Adrenal gland (tissue), 12 donors: ENCODE results near the gene ZFR2. TPM values are rescaled to one million over a fixed set of nuclear protein-coding genes. Genes with fewer than 3 reads are reported as not detected.

Source experiments
- DNase-seq, 7 donors: peaks; one replicate each; pipeline ENCODE4 v3.0.0-alpha.2; 2019 to 2020
- H3K27ac ChIP-seq, 5 donors: fragments of 200-600 bp; sonication (generic) in 4 of 5; 1 replicate in 3 of 5; 2 replicates in 2 of 5; pipeline versions ENCODE4 v1.5.1 to v1.8.0; 2016 to 2020; ENCODE audit warnings: mild to moderate bottlenecking in 1 of 5
- H3K27me3 ChIP-seq: fragments of 200-600 bp; 2 replicates; pipeline ENCODE4 v1.8.0; 2021
- H3K36me3 ChIP-seq, 2 donors: fragments of 200-600 bp; replicated peaks in 1 of 2; 1 replicate in 1 of 2; 2 replicates in 1 of 2; pipeline versions ENCODE4 v1.5.1 to v1.8.0; 2018 to 2022
- H3K4me1 ChIP-seq, 2 donors: fragments of 200-600 bp; replicated peaks in 1 of 2; 1 replicate in 1 of 2; 2 replicates in 1 of 2; pipeline versions ENCODE4 v1.5.1 to v1.8.0; 2018 to 2021
- H3K4me3 ChIP-seq, 4 donors: fragments of 200-600 bp; sonication (generic) in 3 of 4; one replicate each; pipeline ENCODE4 v1.5.1; 2016 to 2018
- H3K9me3 ChIP-seq, 3 donors: fragments of 200-600 bp; sonication (generic) in 1 of 3; replicated peaks in 1 of 3; 1 replicate in 2 of 3; 2 replicates in 1 of 3; pipeline versions ENCODE4 v1.5.1 to v1.8.0; 2016 to 2021
- CTCF ChIP-seq, 6 experiments: fragments of 450-650 bp in 4 of 6; fragments of 200-600 bp in 2 of 6; sonication (generic) in 1 of 6; IDR thresholded peaks; 1 replicate in 5 of 6; 2 replicates in 1 of 6; pipeline versions ENCODE4 v1.5.1 to v1.8.0; 2016 to 2021; ENCODE audit warnings: antibody characterized with exemption in 6 of 6, mild to moderate bottlenecking in 2 of 6, moderate library complexity in 1 of 6
- POLR2A ChIP-seq, 2 donors: fragments of 450-650 bp; IDR thresholded peaks; one replicate each; pipeline ENCODE4 v1.6.1; 2017; ENCODE audit warnings: antibody characterized with exemption in 2 of 2, mild to moderate bottlenecking in 2 of 2, moderate library complexity in 1 of 2
- whole genome bisulfite sequencing, 4 donors: extraction: QIAGEN DNeasy Blood & Tissue Kit in 2 of 4; methylation state at CpG; one replicate each; pipeline versions ENCODE4 v1.1.5 to v1.1.7; 2013 to 2017; 5-methylcytosine and 5-hydroxymethylcytosine counted together
- intact Hi-C, 2 donors: fragments of 100-400 bp; cut with DNase I; formaldehyde crosslinking; loops; one replicate each; pipeline versions ENCODE4 v1.14.1 to v1.15.0; 2022 to 2023
- polyA plus RNA-seq, 3 donors: library from polyadenylated mRNA; stranded (reverse); fragments of 200-250 nt in 2 of 3; fragments of 350-450 nt in 1 of 3; fragmentation: Illumina TruSeq in 1 of 3; extraction: RNeasy Lipid Tissue Mini Kit (QIAGEN cat#74804) in 1 of 3; gene quantifications; one replicate each; pipeline ENCODE4 v1.2.3, GENCODE V29; 2013 to 2014
- total RNA-seq, 9 donors: library from RNA; depleted of rRNA in 4 of 9; stranded (reverse); fragments of >200 nt in 4 of 9; fragments of 120-200 nt in 1 of 9; fragmentation: NEBNext Ultra II Directional in 1 of 9; extraction: Animal tissue kit (Norgen Biotek cat#: 25700) in 1 of 9; gene quantifications; one replicate each; pipeline versions ENCODE4 v1.1.0 to v1.2.4, GENCODE V29; 2013 to 2023
- donor health status: healthy with polysubstance abuse.
- donor health status: Bipolar disorder and iron deficiency.
- donor health status: DM: yes; HTN: yes; CAD: no.
- donor health status: DM: no; HTN: no; CAD: no.
- donor health status: DM: no; HTN: no; CAD: no.
- donor health status: DM: yes; HTN: yes; CAD: no.

The ZFR2 gene
- total and polyA plus RNA-seq, 12 donors, result 0.19 to 13.2 (median 1.7) TPM; not detected in 3

- no peaks in the 10 kb centered on the region for H3K9me3 ChIP-seq
- H3K4me1 ChIP-seq, result no peaks in the 10 kb centered on the region
- 26 to 39% (median 34%) methylated on average over 9 to 23 of the region's 23 CpGs for WGBS, 4 donors
- H3K27ac ChIP-seq, result no peak within 1 kb of the TSS
- intact Hi-C loops, result no loop called here
- TF ChIP-seq POLR2A (IDR thresholded peaks at IDR 0.05) (no peak), CTCF (IDR thresholded peaks at IDR 0.05) (no peak)
- no peak within 1 kb of the TSS for H3K4me3 ChIP-seq
- DNase-seq, result no peak
- H3K36me3 ChIP-seq, result peaks cover 0 to 10% of the 10 kb centered on the region in 2 donors
- no peaks in the 10 kb centered on the region for H3K27me3 ChIP-seq
Measured at GRCh38 chr19:3771906-3772455, 96.9 kb downstream of the ZFR2 start, which contains the start of gene RAX2. Gene RAX2 (minus strand): TSS chr19:3772228. CDS start chr19:3771742, 486 bp downstream.

DNA sequence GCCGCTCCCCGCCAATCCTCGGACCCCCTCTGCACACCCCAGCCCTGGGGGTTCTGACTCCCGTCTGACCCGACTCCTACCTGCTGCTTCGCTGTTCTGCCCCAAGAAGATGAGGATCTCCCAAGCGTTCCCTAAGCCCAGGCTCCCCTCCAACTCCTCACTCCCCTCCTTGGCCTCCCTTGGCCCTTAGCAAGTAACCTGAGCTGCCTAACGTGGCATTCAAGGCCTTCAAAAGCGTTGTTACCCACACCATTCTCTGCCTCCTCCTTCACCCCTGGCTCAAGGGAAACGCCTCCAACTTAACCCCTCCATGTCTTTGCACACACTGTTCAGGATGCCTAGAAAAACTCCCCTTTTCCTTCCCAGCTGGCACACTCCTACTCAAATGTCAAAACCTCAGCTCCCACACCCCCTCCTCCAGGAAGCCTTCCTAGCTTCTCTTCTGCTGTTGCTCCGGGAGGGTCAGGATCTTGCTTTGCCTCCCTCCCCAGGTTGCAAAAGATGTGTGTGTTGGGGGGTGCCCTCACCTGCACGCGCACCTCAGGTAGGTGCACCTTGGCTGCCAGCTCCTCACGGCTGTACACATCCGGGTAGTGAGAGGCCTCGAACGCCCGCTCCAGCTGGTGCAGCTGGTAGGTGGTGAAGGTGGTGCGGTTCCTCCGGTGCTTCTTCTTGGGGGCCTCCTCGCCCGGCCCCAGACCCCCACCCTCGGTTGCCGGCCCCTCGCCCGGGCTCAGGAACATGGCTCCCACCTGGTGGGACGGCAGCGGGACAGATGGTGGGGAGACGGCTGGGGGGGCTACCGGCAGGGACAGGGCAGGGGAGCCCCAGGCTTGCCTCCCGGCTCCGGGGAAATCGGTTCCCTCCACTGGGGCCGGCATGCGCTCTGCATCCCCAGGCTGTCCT lies 97.6 kb downstream of the ZFR2 start:
- TF ChIP-seq CTCF (IDR thresholded peaks at IDR 0.05) (no peak), POLR2A (IDR thresholded peaks at IDR 0.05) (no peak)
- Histone ChIP-seq H3K27ac (no peak overlapping the region), H3K27me3 (no peaks in the 10 kb centered on the region), H3K9me3 (no peaks in the 10 kb centered on the region), H3K4me1 (no peaks in the 10 kb centered on the region), H3K4me3 (no peak overlapping the region), H3K36me3 (peaks cover 0 to 17% of the 10 kb centered on the region in 2 donors)
- intact Hi-C loops, result no loop called here
- no peak for DNase-seq
- WGBS, 4 donors, result 71 to 80% (median 75%) methylated on average over 21 to 35 of the region's 35 CpGs

DNA sequence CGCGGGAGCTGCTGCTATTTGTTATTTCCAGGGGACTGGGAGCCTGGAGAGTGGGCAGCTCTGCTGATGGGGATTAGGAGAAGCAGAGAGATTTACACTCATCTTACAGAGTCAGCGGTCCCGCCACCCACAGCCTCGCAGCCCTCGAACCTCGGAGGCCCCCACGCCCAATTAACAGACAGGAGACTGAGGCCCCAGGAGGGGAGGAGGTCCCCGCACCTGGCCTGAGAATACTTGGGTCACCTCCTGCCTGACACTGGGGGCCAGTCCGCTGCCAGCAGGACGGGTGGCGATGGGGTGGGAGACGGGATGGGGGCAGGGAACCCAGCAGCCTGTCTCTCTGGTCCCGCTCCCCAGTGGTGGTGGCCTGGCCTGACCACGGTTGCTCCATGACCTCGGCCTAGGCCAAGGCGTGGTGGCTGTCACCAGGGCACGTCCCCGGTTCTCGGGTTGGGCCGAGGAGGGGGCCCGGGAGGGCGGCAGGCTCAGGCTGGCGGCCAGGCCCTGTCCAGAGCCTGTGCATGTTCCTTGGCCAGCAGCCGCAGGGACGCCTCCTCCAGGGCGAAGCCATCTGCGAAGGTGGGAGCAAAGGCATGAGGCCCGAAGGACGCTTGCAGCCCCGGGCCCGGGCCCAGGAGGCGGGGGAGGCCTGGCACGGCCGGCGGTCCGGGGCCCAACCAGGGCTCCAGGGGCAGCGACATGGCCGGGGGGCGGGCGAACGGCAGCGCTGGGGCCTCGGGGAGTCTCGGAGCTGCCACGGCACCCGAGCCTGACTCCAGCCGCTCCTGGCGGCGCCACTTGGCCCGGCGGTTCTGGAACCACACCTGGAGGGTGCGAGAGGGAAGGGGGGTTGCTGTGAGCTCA lies 98.5 kb downstream of the ZFR2 start:
- H3K36me3 ChIP-seq, result peaks cover 0 to 24% of the 10 kb centered on the region in 2 donors
- intact Hi-C loops, result no loop called here
- no peak overlapping the region for H3K27ac ChIP-seq

More for the DNA sequence above, 98.5 kb downstream of the ZFR2 start:
- TF ChIP-seq CTCF (IDR thresholded peaks at IDR 0.05) (no peak), POLR2A (IDR thresholded peaks at IDR 0.05) (no peak)
- no peak overlapping the region for H3K4me3 ChIP-seq
- DNase-seq, result no peak
- WGBS, 4 donors, result 69 to 76% (median 73%) methylated on average over 13 to 53 of the region's 53 CpGs
- no peaks in the 10 kb centered on the region for H3K4me1 ChIP-seq
- H3K9me3 ChIP-seq, result no peaks in the 10 kb centered on the region
- H3K27me3 ChIP-seq, result no peaks in the 10 kb centered on the region
